GM19467 (cell line): ENCODE data around the gene ICAM2.
"Not testable (repeated sequence)": the region's sequence is repeated elsewhere in the genome, so short reads cannot be mapped to it uniquely, and the experiment has no call there.

Experiments used
- ATAC-seq: cut with Tn5 transposase; IDR thresholded peaks from one replicate; pipeline ENCODE4 v1.9.1; 2021; ENCODE audit warnings: mild to moderate bottlenecking, moderate library complexity; ENCODE audit not compliant: unreplicated experiment

ICAM2 gene

GRCh38 chr17:64015447-64015846 is 5.0 kb downstream of the ICAM2 start:
- ATAC-seq: no peak

- ATAC-seq: no peak
Observed at GRCh38 chr17:64009571-64010402, 10.6 kb downstream of the ICAM2 start.

GRCh38 chr17:64008830-64009229 is 11.6 kb downstream of the ICAM2 start:
- no peak for ATAC-seq

- ATAC-seq: no peak
Observed at GRCh38 chr17:64008346-64008745, 12.1 kb downstream of the ICAM2 start.

GRCh38 chr17:64007838-64008282 is 12.6 kb downstream of the ICAM2 start:
- no peak for ATAC-seq

GRCh38 chr17:64007089-64007837 is 13.2 kb downstream of the ICAM2 start:
- ATAC-seq: not testable (repeated sequence)

GRCh38 chr17:64006361-64007088 is 13.9 kb downstream of the ICAM2 start:
- no peak for ATAC-seq

- no peak for ATAC-seq
Observed at GRCh38 chr17:64005734-64006167, 14.7 kb downstream of the ICAM2 start.

GRCh38 chr17:64004903-64005733 is 15.3 kb downstream of the ICAM2 start:
- no peak for ATAC-seq

- no peak for ATAC-seq
Observed at GRCh38 chr17:64004218-64004770, 16.1 kb downstream of the ICAM2 start.

GRCh38 chr17:64003526-64004121 is 16.8 kb downstream of the ICAM2 start:
- ATAC-seq: no peak

GRCh38 chr17:64002658-64003525 is 17.5 kb downstream of the ICAM2 start:
- no peak for ATAC-seq

- no peak for ATAC-seq
Observed at GRCh38 chr17:64001763-64002529, 18.5 kb downstream of the ICAM2 start.

- ATAC-seq: no peak
Observed at GRCh38 chr17:64001091-64001579, 19.3 kb downstream of the ICAM2 start.

- no peak for ATAC-seq
Observed at GRCh38 chr17:63999680-64000531, 20.5 kb downstream of the ICAM2 start.

- no peak for ATAC-seq
Observed at GRCh38 chr17:63998721-63999679, 21.4 kb downstream of the ICAM2 start.
